ENCODE measurements around the gene CLDN9.

GRCh38 chr16:3027489-3027795 lies 14.7 kb downstream of the CLDN9 start:
- TF ChIP-seq PAX5 (IDR thresholded peaks at IDR 0.05; ENCODE audit: insufficient read depth, low read length, severe bottlenecking), result no peak
- TF ChIP-seq POLR2A (IDR thresholded peaks at IDR 0.05; ENCODE audit: low read depth, low read length), result no peak
- no peak for TF ChIP-seq POLR2AphosphoS5 (IDR thresholded peaks at IDR 0.05; ENCODE audit: low read depth, low read length)
- TF ChIP-seq TAF1 (IDR thresholded peaks at IDR 0.05; ENCODE audit: low read depth, low read length), result no peak
- no peak for TF ChIP-seq POU2F2 (IDR thresholded peaks at IDR 0.05; ENCODE audit: low read depth, low read length)
